ENCODE measurements around the gene TALDO1.
A peak's percentile ranks its signal among the peaks of the same experiment; 100 is the strongest.

TALDO1 gene

GRCh38 chr11:724049-724777 is 23.1 kb upstream of the TALDO1 start:
- TF ChIP-seq CTCF (IDR thresholded peaks at IDR 0.05; ENCODE audit: low read length) (no peak), EZH2phosphoT487 (IDR thresholded peaks at IDR 0.05; ENCODE audit: low read length) (no peak), EZH2 (optimal IDR thresholded peaks at IDR 0.05; ENCODE audit: low read depth, low read length) (no peak)

GRCh38 chr11:724778-725386 is 22.4 kb upstream of the TALDO1 start:
- Histone ChIP-seq H3K27ac (ENCODE audit: low read length) (no peak overlapping the region), H3K27me3 (replicated peaks; ENCODE audit: insufficient read depth, low read length) (0 out of 2 replicates have a peak, but pooled peaks cover 12% of the 10 kb centered on the region), H3F3A (ENCODE audit: insufficient read depth, low read length) (peaks cover 16% of the 10 kb centered on the region; the same call in 1 of the 2 replicates), H3K4me2 (ENCODE audit: low read depth, low read length) (peak overlapping the region; percentile 24; the same call in 1 of the 2 replicates), H3K4me3 (ENCODE audit: low read length) (no peak overlapping the region), H3K36me3 (replicated peaks; ENCODE audit: insufficient read depth, low read length) (no peaks in the 10 kb centered on the region), H3K79me2 (ENCODE audit: low read length) (no peaks in the 10 kb centered on the region), H3K9me3 (replicated peaks; ENCODE audit: insufficient read depth, low read length) (no peaks in the 10 kb centered on the region), H4K20me1 (ENCODE audit: insufficient read depth, low read length) (no peaks in the 10 kb centered on the region), H3K4me1 (ENCODE audit: low read length) (peaks cover 20% of the 10 kb centered on the region), H3K9me2 (replicated peaks; ENCODE audit: insufficient read depth, low read length) (no peaks in the 10 kb centered on the region), H3K9ac (ENCODE audit: low read length) (no peak overlapping the region), H2AFZ (ENCODE audit: low read length) (0 out of 2 replicates have a peak overlapping the region, but pooled peaks have one; percentile 55)
- no peak for DNase-seq
- TF ChIP-seq EZH2 (optimal IDR thresholded peaks at IDR 0.05; ENCODE audit: low read depth, low read length) = no peak
- TF ChIP-seq CTCF (IDR thresholded peaks at IDR 0.05; ENCODE audit: low read length) = no peak
- no peak for TF ChIP-seq EZH2phosphoT487 (IDR thresholded peaks at IDR 0.05; ENCODE audit: low read length)

More at GRCh38 chr11:724049-724777, 23.1 kb upstream of the TALDO1 start:
- Histone ChIP-seq H3K79me2 (ENCODE audit: low read length) (no peaks in the 10 kb centered on the region), H3K4me3 (ENCODE audit: low read length) (no peak overlapping the region), H3K4me1 (ENCODE audit: low read length) (peaks cover 20% of the 10 kb centered on the region), H3K9me2 (replicated peaks; ENCODE audit: insufficient read depth, low read length) (no peaks in the 10 kb centered on the region), H3K36me3 (replicated peaks; ENCODE audit: insufficient read depth, low read length) (no peaks in the 10 kb centered on the region), H3K9ac (ENCODE audit: low read length) (no peak overlapping the region), H3K27me3 (replicated peaks; ENCODE audit: insufficient read depth, low read length) (0 out of 2 replicates have a peak, but pooled peaks cover 18% of the 10 kb centered on the region), H3K4me2 (ENCODE audit: low read depth, low read length) (peak overlapping the region; percentile 24; the same call in 1 of the 2 replicates), H2AFZ (ENCODE audit: low read length) (no peak overlapping the region), H3K27ac (ENCODE audit: low read length) (no peak overlapping the region), H4K20me1 (ENCODE audit: insufficient read depth, low read length) (no peaks in the 10 kb centered on the region), H3F3A (ENCODE audit: insufficient read depth, low read length) (peaks cover 13% of the 10 kb centered on the region; the same call in 1 of the 2 replicates), H3K9me3 (replicated peaks; ENCODE audit: insufficient read depth, low read length) (no peaks in the 10 kb centered on the region)
- no peak for DNase-seq

GRCh38 chr11:725624-726202 is 21.6 kb upstream of the TALDO1 start:
- Histone ChIP-seq H3K9me2 (replicated peaks; ENCODE audit: insufficient read depth, low read length) (no peaks in the 10 kb centered on the region), H3K27ac (ENCODE audit: low read length) (no peak overlapping the region; the same call in 1 of the 2 replicates), H3F3A (ENCODE audit: insufficient read depth, low read length) (peaks cover 16% of the 10 kb centered on the region; the same call in 1 of the 2 replicates), H3K27me3 (replicated peaks; ENCODE audit: insufficient read depth, low read length) (0 out of 2 replicates have a peak, but pooled peaks cover 6% of the 10 kb centered on the region), H3K9ac (ENCODE audit: low read length) (peak overlapping the region; percentile 34; the same call in 1 of the 2 replicates), H3K4me1 (ENCODE audit: low read length) (peaks cover 20% of the 10 kb centered on the region), H3K79me2 (ENCODE audit: low read length) (no peaks in the 10 kb centered on the region), H2AFZ (ENCODE audit: low read length) (peak overlapping the region; percentile 55), H4K20me1 (ENCODE audit: insufficient read depth, low read length) (no peaks in the 10 kb centered on the region), H3K9me3 (replicated peaks; ENCODE audit: insufficient read depth, low read length) (no peaks in the 10 kb centered on the region), H3K4me2 (ENCODE audit: low read depth, low read length) (peak overlapping the region; percentile 60), H3K4me3 (ENCODE audit: low read length) (peak overlapping the region; percentile 48), H3K36me3 (replicated peaks; ENCODE audit: insufficient read depth, low read length) (no peaks in the 10 kb centered on the region)
- TF ChIP-seq EZH2phosphoT487 (IDR thresholded peaks at IDR 0.05; ENCODE audit: low read length) = no peak
- no peak for TF ChIP-seq CTCF (IDR thresholded peaks at IDR 0.05; ENCODE audit: low read length)
- peak; percentile 28 for DNase-seq

Data from MM.1S (cell line).